ENCODE results near the gene KCNK16.

KCNK16 gene

GRCh38 chr6:39365281-39366074 is 43.0 kb upstream of the KCNK16 start:
- H3K4me1 ChIP-seq: peaks cover 2% of the 10 kb centered on the region
- no peak for TF ChIP-seq CTCF (IDR thresholded peaks at IDR 0.05)

GRCh38 chr6:39363280-39363679 is 40.8 kb upstream of the KCNK16 start:
- no peaks in the 10 kb centered on the region for H3K36me3 ChIP-seq (ENCODE audit: control insufficient read depth, insufficient read depth, low read length)
- peaks cover 2% of the 10 kb centered on the region for H3K4me1 ChIP-seq
- H3K79me2 ChIP-seq: no peaks in the 10 kb centered on the region
- TF ChIP-seq CTCF (IDR thresholded peaks at IDR 0.05): no peak
- no peak overlapping the region for H3K4me2 ChIP-seq (ENCODE audit: low read length)
- H3K4me3 ChIP-seq (ENCODE audit: low read depth, low read length): no peak overlapping the region
- H3K9ac ChIP-seq: no peak overlapping the region
- no peak overlapping the region for H3K27ac ChIP-seq
- H2AFZ ChIP-seq: no peak overlapping the region
- H3K27me3 ChIP-seq (ENCODE audit: control insufficient read depth, insufficient read depth, low read length): no peaks in the 10 kb centered on the region
- no peaks in the 10 kb centered on the region for H3K9me3 ChIP-seq (ENCODE audit: control insufficient read depth, low read length)

More at GRCh38 chr6:39365281-39366074, 43.0 kb upstream of the KCNK16 start:
- H3K27ac ChIP-seq: no peak overlapping the region
- H2AFZ ChIP-seq: no peak overlapping the region
- H3K4me3 ChIP-seq (ENCODE audit: low read depth, low read length): no peak overlapping the region
- no peaks in the 10 kb centered on the region for H3K27me3 ChIP-seq (ENCODE audit: control insufficient read depth, insufficient read depth, low read length)
- no peaks in the 10 kb centered on the region for H3K79me2 ChIP-seq
- H3K4me2 ChIP-seq (ENCODE audit: low read length): no peak overlapping the region
- no peaks in the 10 kb centered on the region for H3K36me3 ChIP-seq (ENCODE audit: control insufficient read depth, insufficient read depth, low read length)
- H3K9me3 ChIP-seq (ENCODE audit: control insufficient read depth, low read length): no peaks in the 10 kb centered on the region
- H3K9ac ChIP-seq: no peak overlapping the region

GRCh38 chr6:39362487-39362865 is 40.0 kb upstream of the KCNK16 start:
- H3K4me2 ChIP-seq (ENCODE audit: low read length): no peak overlapping the region
- H3K36me3 ChIP-seq (ENCODE audit: control insufficient read depth, insufficient read depth, low read length): no peaks in the 10 kb centered on the region
- H3K27ac ChIP-seq: no peak overlapping the region
- no peaks in the 10 kb centered on the region for H3K9me3 ChIP-seq (ENCODE audit: control insufficient read depth, low read length)
- no peaks in the 10 kb centered on the region for H3K79me2 ChIP-seq
- H3K27me3 ChIP-seq (ENCODE audit: control insufficient read depth, insufficient read depth, low read length): no peaks in the 10 kb centered on the region
- peaks cover 2% of the 10 kb centered on the region for H3K4me1 ChIP-seq
- no peak overlapping the region for H3K9ac ChIP-seq
- no peak for TF ChIP-seq CTCF (IDR thresholded peaks at IDR 0.05)
- H3K4me3 ChIP-seq (ENCODE audit: low read depth, low read length): no peak overlapping the region
- H2AFZ ChIP-seq: peak overlapping the region; percentile 74

- Histone ChIP-seq H3K4me3 (ENCODE audit: low read depth, low read length) (no peak overlapping the region), H3K9ac (no peak overlapping the region), H3K4me1 (no peaks in the 10 kb centered on the region), H3K4me2 (ENCODE audit: low read length) (no peak overlapping the region), H3K79me2 (no peaks in the 10 kb centered on the region), H3K9me3 (ENCODE audit: control insufficient read depth, low read length) (no peaks in the 10 kb centered on the region), H3K27me3 (ENCODE audit: control insufficient read depth, insufficient read depth, low read length) (no peaks in the 10 kb centered on the region), H3K27ac (no peak overlapping the region), H2AFZ (peak overlapping the region; percentile 74), H3K36me3 (ENCODE audit: control insufficient read depth, insufficient read depth, low read length) (no peaks in the 10 kb centered on the region)
- peak; percentile 75 for TF ChIP-seq CTCF (IDR thresholded peaks at IDR 0.05)
These were observed 39.4 kb upstream of the KCNK16 start for GRCh38 chr6:39361657-39362486.
